Measurements from ENCODE around the gene KPNA6.

DNA sequence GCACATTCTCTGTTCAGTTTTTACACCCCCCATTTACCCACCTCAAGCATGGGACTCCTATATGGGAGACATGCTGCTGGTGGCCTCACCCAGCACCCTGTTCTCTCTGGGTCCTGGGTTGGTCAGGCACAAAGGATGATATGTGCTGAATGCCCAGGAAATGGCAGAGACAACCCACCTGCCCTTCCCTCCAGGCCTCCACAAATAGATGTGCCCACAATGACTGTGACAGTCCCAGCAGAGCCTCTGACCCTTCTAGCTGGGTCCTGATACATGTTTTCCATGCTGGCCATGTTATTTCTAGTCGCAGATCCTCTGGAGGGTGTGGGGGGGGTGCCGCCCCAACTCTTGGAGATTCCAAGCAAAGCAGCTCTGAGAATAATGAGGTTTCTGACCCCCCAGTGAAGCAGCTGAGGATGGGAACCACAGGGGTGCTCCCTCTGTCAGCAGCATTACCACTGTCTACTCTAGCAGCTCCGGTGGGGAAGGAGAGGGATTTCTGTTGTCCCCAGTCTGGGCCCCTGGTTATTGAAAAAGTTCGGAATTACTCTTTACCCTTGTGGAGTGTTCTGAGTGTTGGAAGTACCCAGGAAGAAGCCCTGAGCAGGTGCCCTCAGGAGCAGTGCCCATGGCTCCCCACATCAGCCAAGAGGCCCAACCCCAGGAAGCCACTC lies 91.3 kb downstream of the KPNA6 start:
- no peak for TF ChIP-seq FOXP2 (optimal IDR thresholded peaks at IDR 0.05; ENCODE audit: borderline replicate concordance, extremely low read depth, extremely low read length, insufficient read depth)
- TF ChIP-seq SIN3A (IDR thresholded peaks at IDR 0.05; ENCODE audit: borderline replicate concordance, insufficient read depth, low read length) = no peak

Data from PFSK-1 (cell line).